GM19025 (cell line): Measurements from ENCODE around the gene BMP8B.

Source experiments
- ATAC-seq: cut with Tn5 transposase; IDR thresholded peaks from one replicate; pipeline ENCODE4 v1.9.1; 2021; ENCODE audit warnings: mild to moderate bottlenecking, low read depth, moderate library complexity; ENCODE audit not compliant: unreplicated experiment

The BMP8B gene

GRCh38 chr1:39729030-39729429, 59.6 kb downstream of the BMP8B start:
- no peak for ATAC-seq

- ATAC-seq, result no peak
Observed at GRCh38 chr1:39727932-39728317, 60.7 kb downstream of the BMP8B start.

GRCh38 chr1:39727221-39727931, 61.3 kb downstream of the BMP8B start:
- ATAC-seq, result no peak

GRCh38 chr1:39726600-39726999, 62.1 kb downstream of the BMP8B start:
- no peak for ATAC-seq

GRCh38 chr1:39722495-39722894, 66.2 kb downstream of the BMP8B start:
- ATAC-seq, result no peak

GRCh38 chr1:39721664-39722063, 67.0 kb downstream of the BMP8B start:
- no peak for ATAC-seq

GRCh38 chr1:39720094-39720999, 68.3 kb downstream of the BMP8B start:
- no peak for ATAC-seq

- ATAC-seq, result no peak
Observed at GRCh38 chr1:39717809-39718208, 70.9 kb downstream of the BMP8B start.

- no peak for ATAC-seq
Observed at GRCh38 chr1:39713557-39713956, 75.1 kb downstream of the BMP8B start.

- ATAC-seq, result no peak
Observed at GRCh38 chr1:39711966-39712340, 76.7 kb downstream of the BMP8B start.

GRCh38 chr1:39711104-39711965, 77.3 kb downstream of the BMP8B start:
- ATAC-seq, result no peak

- ATAC-seq, result no peak
Observed at GRCh38 chr1:39707506-39707905, 81.2 kb downstream of the BMP8B start.
